ENCODE data around the gene TMEM181. TPM values are rescaled to one million over a fixed set of nuclear protein-coding genes. Genes with fewer than 3 reads are reported as not detected.
"Not testable (repeated sequence)": the region's sequence is repeated elsewhere in the genome, so short reads cannot be mapped to it uniquely, and the experiment has no call there.

The TMEM181 gene
- total RNA-seq, 1 donor from 2014 or later = 42.2 TPM

GRCh38 chr6:158517038-158517437, 42.9 kb upstream of the TMEM181 start:
- TF ChIP-seq, protein P1, sequence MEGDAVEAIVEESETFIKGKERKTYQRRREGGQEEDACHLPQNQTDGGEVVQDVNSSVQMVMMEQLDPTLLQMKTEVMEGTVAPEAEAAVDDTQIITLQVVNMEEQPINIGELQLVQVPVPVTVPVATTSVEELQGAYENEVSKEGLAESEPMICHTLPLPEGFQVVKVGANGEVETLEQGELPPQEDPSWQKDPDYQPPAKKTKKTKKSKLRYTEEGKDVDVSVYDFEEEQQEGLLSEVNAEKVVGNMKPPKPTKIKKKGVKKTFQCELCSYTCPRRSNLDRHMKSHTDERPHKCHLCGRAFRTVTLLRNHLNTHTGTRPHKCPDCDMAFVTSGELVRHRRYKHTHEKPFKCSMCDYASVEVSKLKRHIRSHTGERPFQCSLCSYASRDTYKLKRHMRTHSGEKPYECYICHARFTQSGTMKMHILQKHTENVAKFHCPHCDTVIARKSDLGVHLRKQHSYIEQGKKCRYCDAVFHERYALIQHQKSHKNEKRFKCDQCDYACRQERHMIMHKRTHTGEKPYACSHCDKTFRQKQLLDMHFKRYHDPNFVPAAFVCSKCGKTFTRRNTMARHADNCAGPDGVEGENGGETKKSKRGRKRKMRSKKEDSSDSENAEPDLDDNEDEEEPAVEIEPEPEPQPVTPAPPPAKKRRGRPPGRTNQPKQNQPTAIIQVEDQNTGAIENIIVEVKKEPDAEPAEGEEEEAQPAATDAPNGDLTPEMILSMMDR (IDR thresholded peaks at IDR 0.05) = no peak
- peaks cover 5% of the 10 kb centered on the region for H3K36me3 Mint-ChIP-seq (ENCODE audit: low read depth)
- H3K4me1 Mint-ChIP-seq (ENCODE audit: low read depth) = peaks cover 12% of the 10 kb centered on the region
- H3K9me3 Mint-ChIP-seq (ENCODE audit: low read depth) = no peaks in the 10 kb centered on the region
- no peak for DNase-seq (ENCODE audit: low spot score)
- H3K4me3 Mint-ChIP-seq (ENCODE audit: unreplicated experiment) = no peak overlapping the region
- H3K27me3 Mint-ChIP-seq (ENCODE audit: low read depth) = no peaks in the 10 kb centered on the region
- H3K27ac Mint-ChIP-seq (ENCODE audit: unreplicated experiment) = no peak overlapping the region

DNA sequence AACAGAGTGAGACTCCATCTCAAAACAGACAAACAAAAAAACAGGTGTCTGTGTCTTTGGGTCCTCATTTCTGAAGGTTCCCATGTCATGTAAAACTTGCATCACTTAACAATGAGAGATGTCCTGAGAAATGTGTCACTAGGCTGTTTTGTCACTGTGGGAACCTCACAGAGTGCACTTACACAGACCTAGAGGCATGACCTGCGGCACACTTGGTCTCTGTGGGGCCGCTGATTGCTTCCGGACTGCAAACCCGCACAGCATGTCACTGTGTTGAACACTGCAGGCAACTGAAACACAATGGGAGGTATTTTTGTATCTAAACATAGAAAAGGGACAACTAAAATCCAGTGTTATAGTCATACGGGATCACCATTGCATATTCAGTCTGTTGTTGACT, 42.3 kb upstream of the TMEM181 start:
- no peaks in the 10 kb centered on the region for H3K27me3 Mint-ChIP-seq (ENCODE audit: low read depth)
- no peak for DNase-seq (ENCODE audit: low spot score)
- no peaks in the 10 kb centered on the region for H3K9me3 Mint-ChIP-seq (ENCODE audit: low read depth)
- peaks cover 12% of the 10 kb centered on the region for H3K4me1 Mint-ChIP-seq (ENCODE audit: low read depth)
- H3K4me3 Mint-ChIP-seq (ENCODE audit: unreplicated experiment) = no peak overlapping the region
- H3K36me3 Mint-ChIP-seq (ENCODE audit: low read depth) = peaks cover 5% of the 10 kb centered on the region
- peak overlapping the region; percentile 9 for H3K27ac Mint-ChIP-seq (ENCODE audit: unreplicated experiment)
- TF ChIP-seq, protein P1 (IDR thresholded peaks at IDR 0.05) = no peak

- TF ChIP-seq, protein P1 (IDR thresholded peaks at IDR 0.05) = peak; percentile 82
- Mint-ChIP-seq H3K36me3 (ENCODE audit: low read depth) (peaks cover 5% of the 10 kb centered on the region), H3K4me3 (ENCODE audit: unreplicated experiment) (peak overlapping the region; percentile 66), H3K27me3 (ENCODE audit: low read depth) (no peaks in the 10 kb centered on the region), H3K4me1 (ENCODE audit: low read depth) (peaks cover 12% of the 10 kb centered on the region), H3K9me3 (ENCODE audit: low read depth) (no peaks in the 10 kb centered on the region), H3K27ac (ENCODE audit: unreplicated experiment) (peak overlapping the region; percentile 61)
- DNase-seq (ENCODE audit: low spot score) = no peak
Observed at GRCh38 chr6:158518191-158519127, 41.4 kb upstream of the TMEM181 start.

DNA sequence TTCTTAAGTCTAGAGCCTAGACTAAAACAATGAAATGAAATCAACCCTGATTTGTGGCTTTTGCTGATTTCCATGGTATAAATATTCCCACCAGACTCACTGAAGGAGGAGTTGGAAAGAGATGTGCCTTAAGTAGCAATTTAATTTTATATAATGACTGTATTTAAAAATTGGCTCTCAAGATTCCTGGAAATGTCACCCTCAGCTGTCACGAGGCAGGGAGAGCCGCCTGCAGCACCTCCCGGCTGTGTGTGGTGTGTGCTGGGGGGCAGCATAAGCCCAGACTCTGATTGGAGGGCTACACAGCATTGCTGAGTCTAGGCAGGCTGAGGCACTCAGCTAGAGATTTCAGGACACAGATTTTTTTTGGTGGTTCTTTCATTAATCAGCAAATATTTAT, 40.6 kb upstream of the TMEM181 start:
- H3K27ac Mint-ChIP-seq (ENCODE audit: unreplicated experiment) = no peak overlapping the region
- no peak for DNase-seq (ENCODE audit: low spot score)

GRCh38 chr6:158519761-158520160, 40.1 kb upstream of the TMEM181 start:
- Mint-ChIP-seq H3K9me3 (ENCODE audit: low read depth) (peaks cover under 1% of the 10 kb centered on the region), H3K36me3 (ENCODE audit: low read depth) (peaks cover 8% of the 10 kb centered on the region), H3K4me1 (ENCODE audit: low read depth) (peaks cover 12% of the 10 kb centered on the region), H3K4me3 (ENCODE audit: unreplicated experiment) (no peak overlapping the region), H3K27me3 (ENCODE audit: low read depth) (no peaks in the 10 kb centered on the region), H3K27ac (ENCODE audit: unreplicated experiment) (no peak overlapping the region)
- TF ChIP-seq, protein P1 (IDR thresholded peaks at IDR 0.05) = no peak
- no peak for DNase-seq (ENCODE audit: low spot score)

More for the DNA sequence above, 40.6 kb upstream of the TMEM181 start:
- Mint-ChIP-seq H3K4me1 (ENCODE audit: low read depth) (peaks cover 12% of the 10 kb centered on the region), H3K4me3 (ENCODE audit: unreplicated experiment) (no peak overlapping the region), H3K36me3 (ENCODE audit: low read depth) (peaks cover 7% of the 10 kb centered on the region), H3K27me3 (ENCODE audit: low read depth) (no peaks in the 10 kb centered on the region), H3K9me3 (ENCODE audit: low read depth) (no peaks in the 10 kb centered on the region)
- TF ChIP-seq, protein P1 (IDR thresholded peaks at IDR 0.05) = no peak

DNA sequence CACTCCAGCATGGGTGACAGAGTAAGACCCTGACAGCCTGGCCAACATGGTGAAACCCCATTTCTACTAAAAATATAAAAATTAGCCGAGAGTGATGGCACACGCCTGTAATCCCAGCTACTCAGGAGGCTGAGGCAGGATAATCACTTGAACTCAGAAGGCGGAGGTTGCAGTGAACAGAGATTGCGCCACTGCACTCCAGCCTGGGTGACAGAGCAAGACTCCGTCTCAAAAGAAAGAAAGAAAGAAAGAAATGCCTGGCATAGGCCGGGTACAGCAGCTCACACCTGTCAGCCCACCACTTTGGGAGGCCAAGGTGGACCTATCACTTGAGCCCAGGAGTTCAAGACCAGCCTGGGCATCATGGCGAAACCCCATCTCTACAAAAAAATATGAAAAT, 38.9 kb upstream of the TMEM181 start:
- not testable (repeated sequence) for H3K4me3 Mint-ChIP-seq (ENCODE audit: unreplicated experiment); H3K27ac Mint-ChIP-seq (ENCODE audit: unreplicated experiment); DNase-seq (ENCODE audit: low spot score); H3K27me3 Mint-ChIP-seq (ENCODE audit: low read depth); H3K9me3 Mint-ChIP-seq (ENCODE audit: low read depth)
- peaks cover 12% of the 10 kb centered on the region for H3K4me1 Mint-ChIP-seq (ENCODE audit: low read depth)
- peaks cover 14% of the 10 kb centered on the region for H3K36me3 Mint-ChIP-seq (ENCODE audit: low read depth)

Measured in chondrocyte (in vitro differentiated cells).